ENCODE measurements around the gene ACYP2.

The ACYP2 gene

DNA sequence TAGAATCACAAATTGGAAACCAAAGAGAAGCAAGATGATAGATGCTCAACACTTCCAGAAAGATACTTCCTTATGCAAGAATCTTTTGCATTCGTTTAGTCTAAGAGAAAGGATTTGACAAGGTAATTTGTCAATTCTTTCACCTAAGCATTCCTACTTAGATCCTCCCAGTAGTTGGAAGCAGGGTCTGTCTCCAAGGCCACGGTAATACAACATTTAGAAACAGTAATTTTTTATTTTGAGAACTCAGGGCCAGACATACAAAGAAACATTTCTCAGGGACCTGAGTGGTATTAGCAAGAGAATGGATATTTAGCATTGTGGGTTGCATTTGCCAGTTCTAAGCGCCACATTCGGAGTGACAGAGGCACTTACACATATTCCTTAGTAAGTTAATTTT, 68.6 kb downstream of the ACYP2 start:
- TF ChIP-seq FOXP2 (optimal IDR thresholded peaks at IDR 0.05; ENCODE audit: borderline replicate concordance, extremely low read depth, extremely low read length, insufficient read depth) = no peak
- TF ChIP-seq, protein P1, sequence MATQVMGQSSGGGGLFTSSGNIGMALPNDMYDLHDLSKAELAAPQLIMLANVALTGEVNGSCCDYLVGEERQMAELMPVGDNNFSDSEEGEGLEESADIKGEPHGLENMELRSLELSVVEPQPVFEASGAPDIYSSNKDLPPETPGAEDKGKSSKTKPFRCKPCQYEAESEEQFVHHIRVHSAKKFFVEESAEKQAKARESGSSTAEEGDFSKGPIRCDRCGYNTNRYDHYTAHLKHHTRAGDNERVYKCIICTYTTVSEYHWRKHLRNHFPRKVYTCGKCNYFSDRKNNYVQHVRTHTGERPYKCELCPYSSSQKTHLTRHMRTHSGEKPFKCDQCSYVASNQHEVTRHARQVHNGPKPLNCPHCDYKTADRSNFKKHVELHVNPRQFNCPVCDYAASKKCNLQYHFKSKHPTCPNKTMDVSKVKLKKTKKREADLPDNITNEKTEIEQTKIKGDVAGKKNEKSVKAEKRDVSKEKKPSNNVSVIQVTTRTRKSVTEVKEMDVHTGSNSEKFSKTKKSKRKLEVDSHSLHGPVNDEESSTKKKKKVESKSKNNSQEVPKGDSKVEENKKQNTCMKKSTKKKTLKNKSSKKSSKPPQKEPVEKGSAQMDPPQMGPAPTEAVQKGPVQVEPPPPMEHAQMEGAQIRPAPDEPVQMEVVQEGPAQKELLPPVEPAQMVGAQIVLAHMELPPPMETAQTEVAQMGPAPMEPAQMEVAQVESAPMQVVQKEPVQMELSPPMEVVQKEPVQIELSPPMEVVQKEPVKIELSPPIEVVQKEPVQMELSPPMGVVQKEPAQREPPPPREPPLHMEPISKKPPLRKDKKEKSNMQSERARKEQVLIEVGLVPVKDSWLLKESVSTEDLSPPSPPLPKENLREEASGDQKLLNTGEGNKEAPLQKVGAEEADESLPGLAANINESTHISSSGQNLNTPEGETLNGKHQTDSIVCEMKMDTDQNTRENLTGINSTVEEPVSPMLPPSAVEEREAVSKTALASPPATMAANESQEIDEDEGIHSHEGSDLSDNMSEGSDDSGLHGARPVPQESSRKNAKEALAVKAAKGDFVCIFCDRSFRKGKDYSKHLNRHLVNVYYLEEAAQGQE (IDR thresholded peaks at IDR 0.05; ENCODE audit: insufficient read depth in 1 of 2, low read depth in 2 of 2, low read length in 2 of 2) = no peak
- no peak for TF ChIP-seq SIN3A (IDR thresholded peaks at IDR 0.05; ENCODE audit: borderline replicate concordance, insufficient read depth, low read length)
- TF ChIP-seq POLR2AphosphoS5 (IDR thresholded peaks at IDR 0.05; ENCODE audit: low read depth, low read length) = no peak
- TF ChIP-seq TAF1 (IDR thresholded peaks at IDR 0.05; ENCODE audit: borderline replicate concordance, insufficient read depth, low read length) = no peak

- TF ChIP-seq TAF1 (IDR thresholded peaks at IDR 0.05; ENCODE audit: borderline replicate concordance, insufficient read depth, low read length) = no peak
- TF ChIP-seq SIN3A (IDR thresholded peaks at IDR 0.05; ENCODE audit: borderline replicate concordance, insufficient read depth, low read length) = no peak
- no peak for TF ChIP-seq POLR2AphosphoS5 (IDR thresholded peaks at IDR 0.05; ENCODE audit: low read depth, low read length)
These were observed 69.7 kb downstream of the ACYP2 start for GRCh38 chr2:54185105-54185504.

- TF ChIP-seq, protein P1 (IDR thresholded peaks at IDR 0.05; ENCODE audit: insufficient read depth in 1 of 2, low read depth in 2 of 2, low read length in 2 of 2) = no peak
- TF ChIP-seq SIN3A (IDR thresholded peaks at IDR 0.05; ENCODE audit: borderline replicate concordance, insufficient read depth, low read length) (no peak), POLR2AphosphoS5 (IDR thresholded peaks at IDR 0.05; ENCODE audit: low read depth, low read length) (no peak), TAF1 (IDR thresholded peaks at IDR 0.05; ENCODE audit: borderline replicate concordance, insufficient read depth, low read length) (no peak), FOXP2 (optimal IDR thresholded peaks at IDR 0.05; ENCODE audit: borderline replicate concordance, extremely low read depth, extremely low read length, insufficient read depth) (no peak)
These were observed 71.9 kb downstream of the ACYP2 start for GRCh38 chr2:54187331-54187730.

- TF ChIP-seq TAF1 (IDR thresholded peaks at IDR 0.05; ENCODE audit: borderline replicate concordance, insufficient read depth, low read length) (no peak), SIN3A (IDR thresholded peaks at IDR 0.05; ENCODE audit: borderline replicate concordance, insufficient read depth, low read length) (no peak), POLR2AphosphoS5 (IDR thresholded peaks at IDR 0.05; ENCODE audit: low read depth, low read length) (no peak), FOXP2 (optimal IDR thresholded peaks at IDR 0.05; ENCODE audit: borderline replicate concordance, extremely low read depth, extremely low read length, insufficient read depth) (no peak)
- TF ChIP-seq, protein P1 (IDR thresholded peaks at IDR 0.05; ENCODE audit: insufficient read depth in 1 of 2, low read depth in 2 of 2, low read length in 2 of 2) = no peak
These were observed 74.1 kb downstream of the ACYP2 start for GRCh38 chr2:54189539-54189938.

DNA sequence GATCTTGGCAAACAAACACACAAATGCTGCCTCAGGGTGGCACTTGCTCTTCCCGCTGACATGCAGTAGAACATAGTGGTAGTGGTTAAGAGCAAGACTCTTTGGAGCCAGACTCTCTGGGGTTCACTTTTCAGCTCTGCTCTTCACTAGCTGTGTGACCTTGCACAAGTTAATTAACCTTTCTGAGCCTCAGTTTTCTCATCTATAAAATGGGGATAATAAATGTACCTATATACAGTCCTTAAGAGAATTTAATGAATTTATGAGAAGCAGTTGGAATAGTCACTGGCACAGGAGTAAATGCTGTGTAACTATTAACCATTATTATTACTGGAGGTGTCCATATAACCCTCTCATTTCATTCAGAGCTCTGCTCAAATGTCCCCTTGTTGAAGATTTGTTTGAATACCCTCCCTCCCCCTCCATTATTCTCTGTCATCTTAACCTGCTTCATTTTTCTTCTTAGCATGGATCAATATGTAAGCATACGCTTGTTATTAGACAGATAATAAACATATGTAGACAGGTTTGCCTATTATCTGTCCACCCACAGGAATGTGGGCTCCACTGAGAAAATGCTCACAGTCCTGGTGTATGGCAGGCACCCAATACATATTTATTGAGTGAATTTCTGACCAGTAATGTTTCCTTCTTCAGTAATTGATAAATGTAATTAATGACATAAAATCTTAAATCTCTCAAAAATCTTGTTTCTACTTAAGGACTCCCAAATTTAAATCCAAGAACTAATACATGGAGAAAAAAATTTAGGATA, 76.1 kb downstream of the ACYP2 start:
- TF ChIP-seq, protein P1 (IDR thresholded peaks at IDR 0.05; ENCODE audit: insufficient read depth in 1 of 2, low read depth in 2 of 2, low read length in 2 of 2) = no peak
- no peak for TF ChIP-seq SIN3A (IDR thresholded peaks at IDR 0.05; ENCODE audit: borderline replicate concordance, insufficient read depth, low read length)
- TF ChIP-seq TAF1 (IDR thresholded peaks at IDR 0.05; ENCODE audit: borderline replicate concordance, insufficient read depth, low read length) = no peak
- no peak for TF ChIP-seq FOXP2 (optimal IDR thresholded peaks at IDR 0.05; ENCODE audit: borderline replicate concordance, extremely low read depth, extremely low read length, insufficient read depth)
- TF ChIP-seq POLR2AphosphoS5 (IDR thresholded peaks at IDR 0.05; ENCODE audit: low read depth, low read length) = no peak

Measured in PFSK-1 (cell line).